GM12874 (cell line): ENCODE results near the gene HDAC3.
A peak's percentile ranks its signal among the peaks of the same experiment; 100 is the strongest.

Experiments used
- TF ChIP-seq, protein P1 (sequence below): IDR thresholded peaks from 2 replicates; pipeline ENCODE4 v1.5.1; 2011; ENCODE audit warnings: low read depth, mild to moderate bottlenecking, control low read depth, low read length, moderate library complexity; ENCODE audit not compliant: insufficient read depth

The HDAC3 gene

DNA sequence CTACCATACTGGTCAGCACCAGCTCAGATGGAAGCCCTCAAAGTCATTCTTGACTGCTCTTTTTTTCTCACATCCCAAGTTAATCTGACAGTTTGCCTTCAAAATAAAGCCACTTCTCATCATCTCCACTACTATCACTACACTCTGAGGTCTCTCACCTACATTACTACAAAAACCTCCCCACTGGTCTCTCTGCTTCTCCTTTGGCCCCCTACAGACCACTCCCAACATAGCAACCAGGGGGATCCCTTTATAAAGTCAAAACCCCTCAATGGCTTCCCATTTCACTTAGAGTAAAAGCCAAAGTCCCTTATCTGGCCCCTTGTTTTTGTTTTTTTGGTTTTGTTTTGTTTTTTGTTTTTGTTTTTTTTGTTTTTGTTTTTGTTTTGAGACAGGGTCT lies 40.8 kb upstream of the HDAC3 start:
- TF ChIP-seq, protein P1, sequence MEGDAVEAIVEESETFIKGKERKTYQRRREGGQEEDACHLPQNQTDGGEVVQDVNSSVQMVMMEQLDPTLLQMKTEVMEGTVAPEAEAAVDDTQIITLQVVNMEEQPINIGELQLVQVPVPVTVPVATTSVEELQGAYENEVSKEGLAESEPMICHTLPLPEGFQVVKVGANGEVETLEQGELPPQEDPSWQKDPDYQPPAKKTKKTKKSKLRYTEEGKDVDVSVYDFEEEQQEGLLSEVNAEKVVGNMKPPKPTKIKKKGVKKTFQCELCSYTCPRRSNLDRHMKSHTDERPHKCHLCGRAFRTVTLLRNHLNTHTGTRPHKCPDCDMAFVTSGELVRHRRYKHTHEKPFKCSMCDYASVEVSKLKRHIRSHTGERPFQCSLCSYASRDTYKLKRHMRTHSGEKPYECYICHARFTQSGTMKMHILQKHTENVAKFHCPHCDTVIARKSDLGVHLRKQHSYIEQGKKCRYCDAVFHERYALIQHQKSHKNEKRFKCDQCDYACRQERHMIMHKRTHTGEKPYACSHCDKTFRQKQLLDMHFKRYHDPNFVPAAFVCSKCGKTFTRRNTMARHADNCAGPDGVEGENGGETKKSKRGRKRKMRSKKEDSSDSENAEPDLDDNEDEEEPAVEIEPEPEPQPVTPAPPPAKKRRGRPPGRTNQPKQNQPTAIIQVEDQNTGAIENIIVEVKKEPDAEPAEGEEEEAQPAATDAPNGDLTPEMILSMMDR = peak; percentile 28; the same call in 1 of the 2 replicates

DNA sequence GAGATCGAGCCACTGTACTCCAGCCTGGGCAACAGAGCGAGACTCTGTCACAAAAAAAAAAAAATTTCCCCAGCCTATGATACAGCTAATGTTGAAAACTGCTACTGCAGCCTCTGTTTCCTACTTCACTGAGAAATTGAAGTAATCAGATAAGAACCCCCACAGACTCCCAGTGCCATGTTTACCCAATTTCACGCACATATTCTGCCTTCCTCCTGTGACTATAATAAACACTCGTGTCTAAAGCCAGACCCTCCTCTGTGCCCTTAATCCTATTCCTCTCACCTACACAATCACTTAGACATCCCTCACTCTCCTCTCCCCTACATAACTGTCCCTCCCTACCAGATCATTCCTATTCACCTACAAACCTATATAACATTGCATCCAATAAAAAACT lies 39.0 kb upstream of the HDAC3 start:
- TF ChIP-seq, protein P1 = no peak

DNA sequence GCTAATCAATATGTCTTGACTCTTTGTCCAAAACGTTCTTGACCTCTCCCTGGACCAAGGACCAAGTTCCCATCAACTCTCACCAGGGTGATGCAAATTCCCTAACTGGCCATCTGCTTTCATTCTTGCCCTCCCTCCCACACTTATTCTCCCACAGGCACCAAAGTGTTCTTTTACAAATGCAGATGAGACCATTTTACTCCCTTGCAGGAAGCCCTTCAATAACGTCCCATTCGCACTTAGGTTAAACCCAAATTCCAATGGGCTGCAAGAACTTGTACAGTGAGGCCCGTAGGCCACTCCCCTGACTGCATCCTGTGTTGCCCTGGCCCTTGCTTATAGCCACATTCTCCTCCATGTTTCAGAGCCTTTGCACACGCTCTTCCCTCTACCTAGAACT lies 38.1 kb upstream of the HDAC3 start:
- TF ChIP-seq, protein P1 = no peak

DNA sequence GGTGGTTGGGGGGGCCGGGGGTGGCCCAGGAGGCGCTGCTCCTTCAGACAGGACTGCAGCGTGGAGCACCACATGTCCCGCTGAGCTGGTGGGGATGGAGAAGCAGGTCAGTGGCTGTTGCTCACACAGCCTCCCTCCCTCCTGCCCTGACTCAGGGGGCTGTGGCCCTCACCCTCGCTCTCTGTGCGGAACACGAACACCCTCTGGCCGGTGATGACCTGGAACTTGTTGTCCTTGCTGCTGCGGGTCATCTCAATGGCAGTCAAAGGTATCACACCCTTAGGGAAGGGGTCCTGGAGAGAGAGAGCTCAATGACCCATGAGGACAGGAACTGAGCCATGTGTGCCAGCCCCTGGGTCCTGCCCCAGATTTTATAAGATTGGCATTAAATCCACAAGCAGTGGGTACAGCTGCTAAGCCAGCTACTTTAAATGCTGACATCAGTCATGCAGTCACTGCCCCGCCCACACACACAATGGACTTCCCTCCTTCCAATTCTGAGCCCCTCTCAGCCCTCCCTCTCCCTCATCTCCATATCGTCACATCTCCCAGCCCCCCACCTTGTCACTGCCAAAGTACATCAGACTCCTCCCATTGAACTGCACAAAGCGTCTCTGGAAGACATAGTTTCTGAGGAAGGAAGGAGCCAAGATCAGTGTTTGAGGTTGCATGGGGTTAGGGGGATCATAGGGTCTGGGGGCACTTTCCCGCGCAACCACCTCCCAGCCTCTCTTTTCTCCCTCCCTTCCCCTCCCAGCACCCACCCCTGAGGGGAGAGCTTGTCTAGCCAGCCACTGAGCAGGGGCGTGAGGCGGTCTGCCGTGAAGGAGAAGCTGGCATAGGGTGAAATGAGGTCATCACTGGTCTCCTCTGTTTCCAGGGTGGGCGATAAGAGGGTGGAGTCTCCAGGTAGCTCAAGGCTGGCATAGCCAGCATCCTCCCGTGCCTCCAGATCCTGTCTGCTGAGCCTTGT lies 36.5 kb upstream of the HDAC3 start:
- TF ChIP-seq, protein P1 = no peak

DNA sequence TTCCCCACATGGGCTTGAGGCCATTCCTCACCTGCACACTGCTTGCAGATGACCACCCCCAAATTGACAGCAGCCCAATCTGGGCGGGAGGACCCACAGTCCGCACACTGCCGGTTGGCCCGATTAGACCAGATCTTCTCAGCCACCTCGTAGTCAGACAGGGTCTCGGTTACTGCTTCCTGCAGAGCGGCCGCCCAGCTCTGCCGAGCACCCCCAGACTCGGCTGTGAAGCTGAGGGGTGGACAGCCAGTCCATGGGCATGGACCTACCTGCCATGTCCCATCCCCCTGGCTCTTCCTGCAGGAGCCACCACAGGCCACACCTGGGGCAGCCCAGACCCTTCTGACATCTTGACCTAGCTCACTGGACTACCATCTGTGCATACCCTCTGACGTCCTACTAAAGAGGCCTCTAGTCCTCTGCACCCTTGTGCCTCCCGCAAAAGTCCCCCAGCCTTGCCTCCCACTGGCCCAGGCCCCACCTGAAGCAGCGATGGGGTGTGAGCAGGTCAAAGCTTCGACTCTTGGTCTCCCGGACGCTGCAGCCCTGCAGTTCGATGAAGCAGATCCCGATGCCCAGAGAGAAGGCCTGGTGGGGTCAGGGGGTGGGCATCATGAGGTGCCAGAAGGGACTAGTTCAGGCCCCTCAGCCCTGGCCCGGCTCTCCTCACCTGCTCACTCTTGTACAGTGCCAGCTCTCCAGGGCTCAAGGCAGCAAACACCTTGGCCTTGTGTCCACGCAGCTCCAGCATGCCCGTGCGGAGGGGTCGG lies 35.6 kb upstream of the HDAC3 start:
- TF ChIP-seq, protein P1 = no peak

DNA sequence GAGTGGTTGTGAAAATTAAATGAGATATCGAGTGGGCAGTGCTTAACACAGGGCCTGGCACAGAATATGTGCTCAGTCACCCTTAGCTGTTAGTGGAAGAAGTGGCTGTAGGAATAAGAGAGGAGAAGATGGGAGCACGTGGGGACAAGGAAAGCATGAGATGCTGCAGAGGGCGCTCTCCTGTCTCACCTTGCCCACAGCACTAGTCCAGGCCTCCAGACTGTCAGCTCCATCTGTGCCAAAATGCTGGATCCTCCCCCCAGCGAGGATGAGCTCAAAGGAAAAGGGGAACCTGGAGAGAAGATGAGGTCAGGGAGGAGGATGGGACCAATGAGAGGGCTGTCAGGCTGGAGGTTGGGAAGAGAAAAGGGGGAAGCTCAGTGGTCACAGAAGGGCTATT lies 32.9 kb upstream of the HDAC3 start:
- TF ChIP-seq, protein P1 = 0 out of 2 replicates have a peak, but pooled peaks have one; percentile 6

DNA sequence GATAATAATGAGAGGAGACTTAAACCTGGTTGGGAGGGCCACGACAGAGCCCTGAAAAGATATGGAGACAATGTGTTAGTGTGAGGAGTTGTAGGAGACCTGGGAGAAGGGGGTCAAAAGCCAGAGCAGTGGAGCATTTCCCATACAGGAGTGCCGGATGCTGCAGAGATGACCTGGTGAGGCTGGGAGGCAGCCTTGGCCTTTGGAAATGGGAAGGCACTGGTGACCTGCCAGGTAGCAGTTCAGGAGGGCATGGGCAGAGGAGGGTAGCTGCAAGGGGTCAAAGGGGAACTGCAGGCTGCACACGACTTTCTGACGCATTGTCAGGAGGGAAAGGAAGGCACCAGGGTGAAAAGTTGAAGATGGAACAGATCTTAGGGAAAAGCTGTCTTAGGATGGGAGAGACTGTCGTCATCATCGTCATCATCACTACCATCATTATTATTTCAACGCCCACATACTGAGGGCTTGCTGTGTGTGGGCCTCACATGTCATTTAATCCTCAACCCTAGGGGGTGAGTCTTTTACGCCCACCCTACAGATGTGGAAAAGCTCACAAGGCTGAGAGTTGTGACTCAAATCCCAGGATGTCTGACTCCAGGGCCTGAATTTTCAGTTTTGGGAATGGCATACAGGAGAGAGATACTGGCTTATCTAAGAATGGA lies 32.1 kb upstream of the HDAC3 start:
- TF ChIP-seq, protein P1 = no peak
